Measurements from ENCODE around the gene CDHR2.

- TF ChIP-seq ZXDB (tag by site-specific recombination; IDR thresholded peaks at IDR 0.05) = no peak
- TF ChIP-seq CTCF (tag by site-specific recombination; IDR thresholded peaks at IDR 0.05) = no peak
- TF ChIP-seq MZF1 (tag by site-specific recombination; IDR thresholded peaks at IDR 0.05; ENCODE audit: borderline replicate concordance) = no peak
- TF ChIP-seq KLF1 (tag by site-specific recombination; IDR thresholded peaks at IDR 0.05) = 0 out of 2 replicates have a peak, but pooled peaks have one; percentile 16
- no peak for TF ChIP-seq PATZ1 (tag by site-specific recombination; IDR thresholded peaks at IDR 0.05)
- TF ChIP-seq ZBTB11 (tag by site-specific recombination; conservative IDR thresholded peaks at IDR 0.05; ENCODE audit: low read depth) = no peak
- TF ChIP-seq BCL11B (tag by site-specific recombination; IDR thresholded peaks at IDR 0.05; ENCODE audit: low read depth) = no peak
These were observed 71.3 kb downstream of the CDHR2 start for GRCh38 chr5:176620333-176620981.
